SK-N-MC (cell line): ENCODE results near the gene CUX1.

Experiments
- EZH2 ChIP-seq: fragments of 200-600 bp; sonication (generic); IDR thresholded peaks from one replicate; pipeline ENCODE4 v1.6.1; 2017; ENCODE audit warnings: antibody characterized with exemption
- FOXP2 ChIP-seq: optimal IDR thresholded peaks from 2 replicates; pipeline ENCODE3; 2011; ENCODE audit warnings: mild to moderate bottlenecking, moderate library complexity; ENCODE audit not compliant: insufficient read depth; ENCODE audit errors: extremely low read length, control extremely low read depth
- POLR2AphosphoS5 ChIP-seq: IDR thresholded peaks from 2 replicates; pipeline ENCODE4 v1.6.1; 2012; ENCODE audit warnings: mild to moderate bottlenecking, low read depth, low read length, borderline replicate concordance

DNA sequence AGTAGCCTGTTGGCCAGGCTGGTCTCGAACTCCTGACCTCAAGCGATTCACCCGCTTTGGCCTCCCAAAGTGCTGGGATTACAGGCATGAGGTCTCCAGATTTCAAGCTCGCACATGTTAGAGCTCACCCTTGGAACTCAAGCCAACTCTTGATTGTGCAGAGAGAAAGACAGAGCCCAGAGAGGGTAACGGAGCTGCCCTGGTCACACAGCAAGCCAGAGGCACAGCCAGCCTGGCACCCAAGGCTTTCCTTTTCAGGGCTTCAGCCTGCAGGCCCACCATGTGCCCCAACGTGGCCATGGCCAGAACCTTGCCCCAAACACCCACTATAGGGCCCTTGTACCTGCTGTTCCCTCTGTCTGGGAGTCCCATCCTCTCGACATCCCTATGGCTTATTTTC is 49.1 kb upstream of the CUX1 start:
- TF ChIP-seq EZH2 (no peak), POLR2AphosphoS5 (no peak), FOXP2 (no peak)
